Right ventricle myocardium inferior (tissue), 1 donor: ENCODE data around the gene ARHGEF26. TPM values are rescaled to one million over a fixed set of nuclear protein-coding genes. Genes with fewer than 3 reads are reported as not detected.
A peak's percentile ranks its signal among the peaks of the same experiment; 100 is the strongest.

ENCODE experiments used
- ATAC-seq: fragments of 200-7000 bp; cut with Tn5 transposase; one replicate; pipeline ENCODE4 v1.9.1; 2020; ENCODE audit warnings: mild to moderate bottlenecking, moderate library complexity
- DNase-seq: peaks from one replicate; pipeline ENCODE4 v3.0.0; 2021; ENCODE audit errors: missing footprints
- intact Hi-C: fragments of 100-400 bp; cut with DNase I; formaldehyde crosslinking; loops from one replicate; pipeline ENCODE4 v1.11.0; 2022
- total RNA-seq: library from RNA; stranded (reverse); fragmentation: NEBNext Ultra II Directional; extraction: Animal tissue kit (Norgen Biotek cat#: 25700); gene quantifications from one replicate; pipeline ENCODE4 v1.2.1, GENCODE V29; 2021
- donor health status: DM: no; HTN: yes; CAD: no; lungs with severe emphysema.

Gene ARHGEF26
- total RNA-seq, 1 donor from 2014 or later = 1.9 TPM

GRCh38 chr3:154228561-154229216 is 107.5 kb downstream of the ARHGEF26 start:
- ATAC-seq (no peak), DNase-seq (no peak)
- intact Hi-C loops = no loop called here

- DNase-seq (no peak), ATAC-seq (no peak)
- intact Hi-C loops = no loop called here
Observed at GRCh38 chr3:154229217-154229590, 108.0 kb downstream of the ARHGEF26 start.

DNA sequence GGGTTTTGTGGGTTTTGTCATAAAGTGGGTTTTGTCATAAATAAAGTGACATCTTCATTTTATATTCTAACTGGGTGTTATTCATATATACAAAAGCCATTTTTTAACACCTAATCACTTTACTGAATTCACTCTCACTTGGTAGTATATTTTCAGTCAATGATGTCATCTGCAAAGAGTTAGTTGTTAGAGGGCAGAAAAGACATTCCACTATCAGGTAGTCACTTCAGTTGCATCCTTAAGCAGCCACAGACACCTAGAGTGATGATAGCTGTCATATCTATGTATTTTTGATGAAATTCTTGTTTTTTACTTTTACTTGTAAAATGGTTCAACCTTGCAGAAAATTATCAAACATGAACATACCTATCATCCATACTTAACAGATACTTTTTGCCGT is 114.1 kb downstream of the ARHGEF26 start:
- DNase-seq (no peak), ATAC-seq (no peak)
- intact Hi-C loops = no loop called here

DNA sequence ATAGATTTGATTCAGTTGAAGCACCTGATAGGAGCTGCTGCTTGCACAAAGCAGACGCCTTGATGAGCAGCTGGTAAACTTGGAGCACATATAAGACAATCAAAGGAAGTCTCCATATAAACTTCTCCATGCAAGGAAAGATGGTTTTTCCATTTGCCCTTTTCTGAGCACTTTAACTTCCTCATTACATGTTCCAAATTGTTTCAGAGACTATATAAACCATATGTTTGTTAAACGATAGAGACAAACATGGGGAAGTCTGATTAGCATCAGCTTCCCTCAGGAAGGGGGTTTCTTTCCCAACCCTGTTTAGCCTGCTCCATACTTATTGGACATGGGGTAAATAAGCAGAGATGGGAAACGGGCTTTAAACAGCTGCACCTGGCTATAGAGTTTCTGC is 115.1 kb downstream of the ARHGEF26 start:
- intact Hi-C loops = no loop called here
- ATAC-seq = no peak

GRCh38 chr3:154240235-154240634 is 119.0 kb downstream of the ARHGEF26 start:
- intact Hi-C loops = no loop called here
- DNase-seq = no peak
- no peak for ATAC-seq

More for the DNA sequence above, 115.1 kb downstream of the ARHGEF26 start:
- no peak for DNase-seq

- intact Hi-C loops = no loop called here
- no peak for ATAC-seq
- DNase-seq = no peak
Observed at GRCh38 chr3:154241496-154241895, 120.3 kb downstream of the ARHGEF26 start.

DNA sequence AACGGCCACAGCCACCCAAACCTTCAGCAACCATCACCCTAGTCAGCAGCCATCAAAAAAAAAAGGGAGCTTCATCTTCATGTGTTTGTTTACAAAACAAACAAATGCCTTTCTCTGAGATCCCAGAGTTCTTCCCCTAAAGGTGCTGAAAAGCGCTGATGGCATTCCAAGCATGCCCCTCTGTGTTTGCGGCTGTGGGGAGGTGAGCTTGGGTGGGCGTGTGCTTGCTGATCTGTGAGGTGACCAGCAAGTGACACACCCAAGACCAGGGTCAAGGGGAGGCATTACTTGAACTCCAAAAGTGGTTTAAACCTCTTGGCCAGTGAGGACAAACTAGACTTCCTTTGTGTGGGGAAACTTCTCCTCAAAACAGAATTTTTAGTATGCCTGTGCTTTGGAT is 121.6 kb downstream of the ARHGEF26 start:
- no peak for DNase-seq
- ATAC-seq = no peak
- intact Hi-C loops = no loop called here

- ATAC-seq (peak; percentile 73), DNase-seq (no peak)
- intact Hi-C loops = no loop called here
Observed at GRCh38 chr3:154243353-154243752, 122.2 kb downstream of the ARHGEF26 start.

DNA sequence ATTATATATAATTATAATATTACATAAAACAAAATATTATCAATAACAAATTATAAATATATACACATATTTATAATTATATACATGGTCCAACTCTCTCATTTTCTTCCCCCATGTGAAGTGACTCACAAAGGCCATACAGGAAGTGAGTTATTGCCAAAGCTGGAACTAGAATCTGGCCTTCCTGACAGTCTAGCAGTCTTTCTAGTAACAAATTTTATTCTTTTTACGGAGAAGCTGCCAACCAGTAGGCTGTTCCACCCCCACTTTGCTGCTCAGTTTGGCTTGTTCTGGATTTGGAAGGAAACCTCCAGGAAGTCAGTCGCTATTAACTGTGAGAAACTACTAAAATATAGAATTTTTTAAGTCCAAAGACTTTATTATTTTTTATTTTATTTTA is 123.5 kb downstream of the ARHGEF26 start:
- intact Hi-C loops = no loop called here
- no peak for DNase-seq
- no peak for ATAC-seq

GRCh38 chr3:154247806-154248415 is 126.7 kb downstream of the ARHGEF26 start:
- intact Hi-C loops = no loop called here
- DNase-seq (no peak), ATAC-seq (no peak)

- intact Hi-C loops = loop anchor here (5.0 kb wide), 1 partner anchor 1208 kb away; no protein-coding TSS in a partner anchor
- ATAC-seq (peak; percentile 9), DNase-seq (no peak)
Observed at GRCh38 chr3:154250291-154250690, 129.1 kb downstream of the ARHGEF26 start.

DNA sequence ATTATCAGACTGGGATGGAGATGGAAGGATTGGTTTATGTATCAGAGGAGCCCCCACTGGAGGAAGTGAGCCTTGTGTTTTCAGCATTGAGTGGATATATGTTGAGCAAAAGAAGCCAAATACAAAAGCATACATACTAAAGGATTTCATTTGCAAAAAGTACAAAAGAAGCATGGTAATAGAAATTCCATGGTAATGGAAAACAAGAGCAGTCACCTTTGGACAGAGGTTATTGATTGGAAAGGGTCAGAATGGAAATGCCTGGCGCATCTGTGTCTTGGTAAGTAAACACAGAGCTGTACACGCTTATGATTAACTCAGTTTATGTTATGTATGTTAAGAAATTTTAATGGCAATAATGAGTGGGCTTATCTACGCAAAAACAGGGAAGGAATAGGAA is 130.4 kb downstream of the ARHGEF26 start:
- no peak for DNase-seq
- intact Hi-C loops = loop anchor here (5.0 kb wide), 1 partner anchor 1209 kb away; no protein-coding TSS in a partner anchor
- ATAC-seq = no peak

DNA sequence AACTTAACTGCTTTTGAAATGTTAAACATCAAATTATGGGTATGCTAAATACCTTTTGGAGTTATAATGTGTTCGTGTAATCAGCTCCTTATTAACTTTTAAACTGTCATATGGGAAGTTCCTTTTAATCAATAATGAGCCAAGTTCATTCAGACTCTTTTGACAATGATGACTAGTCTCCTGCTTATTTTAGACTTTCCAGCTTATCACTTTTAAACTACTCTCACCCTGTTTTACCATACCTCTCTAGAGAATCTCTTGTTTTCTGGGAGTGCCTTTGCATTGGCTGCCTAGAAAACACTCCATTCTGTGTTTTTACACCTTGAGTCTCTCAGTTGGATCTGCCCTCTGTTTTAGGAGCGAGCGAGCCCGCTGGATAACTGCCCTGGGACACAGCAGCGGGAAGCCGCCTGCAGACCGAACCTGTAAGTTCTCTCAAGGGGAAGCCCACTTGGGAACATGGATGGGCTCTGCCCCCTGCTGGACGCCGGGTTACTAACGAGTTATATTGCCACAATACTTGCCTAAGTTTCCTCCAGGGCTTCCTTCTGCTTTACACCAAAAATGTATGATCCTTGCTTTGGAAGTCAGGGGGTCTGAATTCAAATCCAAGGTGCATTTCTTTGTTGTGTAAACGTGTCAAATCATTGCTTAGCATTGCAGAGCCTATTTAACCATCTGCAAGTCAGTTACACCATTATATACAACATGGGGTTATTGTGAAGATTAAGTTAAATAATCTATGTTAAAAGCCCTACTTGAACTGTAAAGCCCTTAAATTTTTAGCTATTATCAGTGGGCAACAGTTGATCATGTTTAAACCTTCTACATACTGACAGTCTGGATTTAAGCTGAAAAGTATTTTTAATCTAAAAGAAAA is 131.8 kb downstream of the ARHGEF26 start:
- intact Hi-C loops = loop anchor here (5.0 kb wide), 1 partner anchor 1211 kb away; no protein-coding TSS in a partner anchor
- peak; percentile 85 for ATAC-seq

DNA sequence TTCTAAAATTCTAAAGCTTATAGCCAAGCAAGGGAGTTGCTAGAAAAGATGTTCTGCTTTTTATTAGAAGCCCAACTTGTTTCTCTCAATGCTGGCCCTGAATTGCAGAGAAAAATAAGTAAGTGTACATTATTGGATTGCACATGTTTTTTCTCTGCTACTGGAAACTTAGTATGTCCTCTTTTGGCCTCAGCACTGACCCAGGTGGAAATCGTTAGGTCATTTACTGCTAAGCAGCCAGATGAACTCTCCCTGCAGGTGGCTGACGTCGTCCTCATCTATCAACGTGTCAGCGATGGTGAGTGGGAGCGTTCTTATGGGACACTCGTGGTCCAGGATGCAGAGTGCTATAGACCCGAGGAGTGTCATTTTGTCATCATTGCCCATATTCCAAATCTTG is 133.3 kb downstream of the ARHGEF26 start:
- intact Hi-C loops = loop anchor here (2.0 to 5.0 kb wide), 2 partner anchors 158 to 1212 kb away; no protein-coding TSS in a partner anchor
- DNase-seq (no peak), ATAC-seq (no peak)

More for the DNA sequence above, 131.8 kb downstream of the ARHGEF26 start:
- DNase-seq = peak; percentile 91

DNA sequence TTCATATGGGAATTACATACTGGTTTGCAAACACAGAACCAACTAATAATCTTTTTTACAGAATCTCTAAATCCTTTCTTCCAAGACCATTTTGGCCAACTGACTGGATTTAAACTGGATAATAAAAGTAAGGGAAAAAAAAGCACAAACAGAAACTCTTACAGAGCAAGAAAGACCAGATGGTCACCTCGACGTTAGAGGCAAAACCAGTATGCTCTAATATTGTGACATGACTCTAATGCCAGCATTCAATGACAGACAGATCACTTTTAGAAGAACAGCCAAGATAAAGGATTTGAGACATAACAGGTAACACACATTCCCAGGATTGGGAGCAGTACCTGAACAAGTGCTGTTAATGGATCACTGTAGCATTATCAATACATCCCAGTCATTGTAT is 152.2 kb downstream of the ARHGEF26 start:
- DNase-seq (no peak), ATAC-seq (no peak)
- intact Hi-C loops = no loop called here

- peak; percentile 50 for ATAC-seq
- intact Hi-C loops = no loop called here
- DNase-seq = no peak
Observed at GRCh38 chr3:154274348-154274747, 153.2 kb downstream of the ARHGEF26 start.

GRCh38 chr3:154275292-154275691 is 154.1 kb downstream of the ARHGEF26 start:
- no peak for ATAC-seq
- intact Hi-C loops = no loop called here
- DNase-seq = no peak

GRCh38 chr3:154275965-154276364 is 154.8 kb downstream of the ARHGEF26 start:
- intact Hi-C loops = no loop called here

GRCh38 chr3:154280161-154280560 is 159.0 kb downstream of the ARHGEF26 start:
- ATAC-seq (no peak), DNase-seq (no peak)
- intact Hi-C loops = no loop called here

More at GRCh38 chr3:154275965-154276364, 154.8 kb downstream of the ARHGEF26 start:
- ATAC-seq = no peak
- DNase-seq = no peak
